Mesenchymal stem cell (in vitro differentiated cells and primary cell): ENCODE results near the gene CORO2B.
A peak's percentile ranks its signal among the peaks of the same experiment; 100 is the strongest.

Experiments used
- DNase-seq: peaks from one replicate; pipeline ENCODE4 v3.0.0-alpha.2; 2013
- H2AFZ ChIP-seq: one replicate; pipeline ENCODE4 v1.6.1; 2013; ENCODE audit warnings: low read depth, mild to moderate bottlenecking, control low read depth, inconsistent platforms, low read length, moderate library complexity
- H2AK5ac ChIP-seq: 2 replicates; pipeline ENCODE4 v1.6.1; 2013; ENCODE audit warnings: low read length, moderate library complexity, mild to moderate bottlenecking, inconsistent platforms; ENCODE audit not compliant: severe bottlenecking
- H2BK120ac ChIP-seq: one replicate; pipeline ENCODE4 v1.6.1; 2013; ENCODE audit warnings: low read depth, mild to moderate bottlenecking, inconsistent platforms, low read length, moderate library complexity
- H2BK12ac ChIP-seq, 2 experiments: one replicate each; pipeline ENCODE4 v1.6.1; 2013; ENCODE audit warnings: inconsistent platforms in 2 of 2, low read length in 2 of 2, mild to moderate bottlenecking in 2 of 2, moderate library complexity in 2 of 2, control low read depth in 1 of 2
- H2BK15ac ChIP-seq: one replicate; pipeline ENCODE4 v1.6.1; 2013; ENCODE audit warnings: mild to moderate bottlenecking, low read depth, inconsistent platforms; ENCODE audit not compliant: poor library complexity, severe bottlenecking
- H2BK5ac ChIP-seq: 2 replicates; pipeline ENCODE4 v1.6.1; 2013; ENCODE audit warnings: low read depth, mild to moderate bottlenecking, low read length, control low read depth, inconsistent platforms; ENCODE audit not compliant: poor library complexity, severe bottlenecking
- H3K14ac ChIP-seq, 2 experiments: one replicate each; pipeline ENCODE4 v1.6.1; 2013; ENCODE audit warnings: inconsistent platforms in 2 of 2, low read length in 2 of 2, control low read depth in 1 of 2, mild to moderate bottlenecking in 1 of 2, moderate library complexity in 1 of 2
- H3K18ac ChIP-seq, 2 experiments: one replicate each; pipeline ENCODE4 v1.6.1; 2013; ENCODE audit warnings: inconsistent platforms in 2 of 2, low read length in 2 of 2, control low read depth in 1 of 2, low read depth in 1 of 2, mild to moderate bottlenecking in 1 of 2
- H3K23ac ChIP-seq, 2 experiments: one replicate each; pipeline ENCODE4 v1.6.1; 2013; ENCODE audit warnings: inconsistent platforms in 2 of 2, low read length in 2 of 2, mild to moderate bottlenecking in 2 of 2, moderate library complexity in 2 of 2, control low read depth in 1 of 2
- H3K27ac ChIP-seq: 2 replicates; pipeline ENCODE4 v1.5.1; 2013; ENCODE audit warnings: mild to moderate bottlenecking, moderate library complexity, low read length, control low read depth, inconsistent platforms; ENCODE audit not compliant: poor library complexity, severe bottlenecking
- H3K27me3 ChIP-seq, 2 experiments: 2 replicates each; pipeline versions ENCODE4 v1.6.1 to v1.7.0; 2013; ENCODE audit warnings: low read length in 2 of 2, mild to moderate bottlenecking in 2 of 2, moderate library complexity in 2 of 2, control low read depth in 1 of 2, inconsistent platforms in 1 of 2; ENCODE audit not compliant: control insufficient read depth in 1 of 2, insufficient read depth in 1 of 2
- H3K36me3 ChIP-seq, 2 experiments: 2 replicates each; pipeline versions ENCODE4 v1.6.1 to v1.7.0; 2013; ENCODE audit warnings: low read length in 2 of 2, control low read depth in 1 of 2, inconsistent platforms in 1 of 2, low read depth in 1 of 2, mild to moderate bottlenecking in 1 of 2; ENCODE audit not compliant: insufficient read depth in 2 of 2, control insufficient read depth in 1 of 2
- H3K4ac ChIP-seq, 2 experiments: one replicate each; pipeline ENCODE4 v1.6.1; 2013; ENCODE audit warnings: inconsistent platforms in 2 of 2, low read length in 2 of 2, mild to moderate bottlenecking in 2 of 2, moderate library complexity in 2 of 2, control low read depth in 1 of 2, low read depth in 1 of 2
- H3K4me1 ChIP-seq: 2 replicates; pipeline ENCODE4 v1.6.1; 2013; ENCODE audit warnings: low read depth, low read length, control low read depth; ENCODE audit not compliant: control insufficient read depth, insufficient read depth
- H3K4me2 ChIP-seq: 2 replicates; pipeline ENCODE4 v1.6.1; 2013; ENCODE audit warnings: low read length, mild to moderate bottlenecking, inconsistent platforms; ENCODE audit not compliant: poor library complexity, severe bottlenecking
- H3K4me3 ChIP-seq, 2 experiments: 2 replicates each; pipeline versions ENCODE4 v1.5.1 to v1.7.0; 2013; ENCODE audit warnings: low read length in 2 of 2, mild to moderate bottlenecking in 2 of 2, control low read depth in 1 of 2, low read depth in 1 of 2; ENCODE audit not compliant: insufficient read depth in 1 of 2
- H3K79me1 ChIP-seq: replicated peaks from 2 replicates; pipeline ENCODE4 v1.6.1; 2013; ENCODE audit warnings: mild to moderate bottlenecking, control low read depth, low read length, inconsistent platforms; ENCODE audit not compliant: poor library complexity, severe bottlenecking
- H3K9ac ChIP-seq: 2 replicates; pipeline ENCODE4 v1.7.0; 2013; ENCODE audit warnings: mild to moderate bottlenecking, low read length, moderate library complexity
- H3K9me3 ChIP-seq: 2 replicates; pipeline ENCODE4 v1.7.0; 2013; ENCODE audit warnings: mild to moderate bottlenecking, low read length; ENCODE audit not compliant: control insufficient read depth
- H4K8ac ChIP-seq: one replicate; pipeline ENCODE4 v1.6.1; 2013; ENCODE audit warnings: inconsistent platforms, mild to moderate bottlenecking, low read length, moderate library complexity
- H4K91ac ChIP-seq: one replicate; pipeline ENCODE4 v1.6.1; 2013; ENCODE audit warnings: mild to moderate bottlenecking, low read length, inconsistent platforms
- WGBS: methylation state at CpG from one replicate; pipeline ENCODE4 v1.1.7; 2013; ENCODE audit warnings: mixed read lengths; 5-methylcytosine and 5-hydroxymethylcytosine counted together

CORO2B gene

GRCh38 chr15:68542348-68542747, 36.4 kb upstream of the CORO2B start:
- peak overlapping the region; percentile 28 for H2AK5ac ChIP-seq
- no peak overlapping the region for H2BK5ac ChIP-seq
- peak overlapping the region; percentile 65 to 67 for H3K18ac ChIP-seq
- H3K9ac ChIP-seq = peak overlapping the region; percentile 65
- H2AFZ ChIP-seq = no peak overlapping the region
- peak overlapping the region; percentile 1 to 76 for H3K4ac ChIP-seq
- no peaks in the 10 kb centered on the region for H3K79me1 ChIP-seq
- no peak overlapping the region for H4K91ac ChIP-seq
- peaks cover 14% of the 10 kb centered on the region for H3K4me1 ChIP-seq
- H3K27ac ChIP-seq = peak overlapping the region; percentile 60
- no peak for DNase-seq
- no peaks in the 10 kb centered on the region for H3K36me3 ChIP-seq
- no peak overlapping the region for H4K8ac ChIP-seq
- H3K9me3 ChIP-seq = no peaks in the 10 kb centered on the region
- no peaks in the 10 kb centered on the region for H3K27me3 ChIP-seq
- peak overlapping the region; percentile 54 to 67 for H2BK12ac ChIP-seq
- no peak overlapping the region for H2BK15ac ChIP-seq
- no peak overlapping the region for H3K4me3 ChIP-seq
- H2BK120ac ChIP-seq = peak overlapping the region; percentile 1
- no peak overlapping the region for H3K4me2 ChIP-seq
- H3K23ac ChIP-seq = no peak overlapping the region
- peak overlapping the region in 1 of 2 experiments; percentile 5 for H3K14ac ChIP-seq
- WGBS = 88% methylated on average over 1 of the region's 1 CpG

- Histone ChIP-seq H3K9me3 (no peaks in the 10 kb centered on the region), H2AK5ac (peak overlapping the region; percentile 28), H3K4me3 (peak overlapping the region in 1 of 2 experiments; percentile 23), H3K27ac (peak overlapping the region; percentile 60), H3K14ac (peak overlapping the region in 1 of 2 experiments; percentile 5), H3K27me3 (no peaks in the 10 kb centered on the region), H2BK5ac (peak overlapping the region; percentile 21), H3K4ac (peak overlapping the region; percentile 1 to 76), H4K8ac (no peak overlapping the region), H2BK120ac (peak overlapping the region; percentile 1), H2AFZ (no peak overlapping the region), H3K18ac (peak overlapping the region; percentile 65 to 67), H3K36me3 (no peaks in the 10 kb centered on the region), H2BK12ac (peak overlapping the region; percentile 54 to 67), H3K4me1 (peaks cover 14% of the 10 kb centered on the region), H2BK15ac (peak overlapping the region; percentile 36), H3K9ac (peak overlapping the region; percentile 65), H3K4me2 (no peak overlapping the region), H4K91ac (peak overlapping the region; percentile 2), H3K79me1 (no peaks in the 10 kb centered on the region), H3K23ac (no peak overlapping the region)
- no peak for DNase-seq
- WGBS = 77% methylated on average over 4 of the region's 4 CpGs
Observed at GRCh38 chr15:68542771-68543164, 36.0 kb upstream of the CORO2B start.

- peak overlapping the region; percentile 65 for H3K9ac ChIP-seq
- peaks cover 14% of the 10 kb centered on the region for H3K4me1 ChIP-seq
- H2AK5ac ChIP-seq = peak overlapping the region; percentile 21
- WGBS = 82% methylated on average over 8 of the region's 8 CpGs
- peak overlapping the region; percentile 86 for H2BK15ac ChIP-seq
- no peak overlapping the region for H2AFZ ChIP-seq
- peak overlapping the region; percentile 76 to 82 for H3K4ac ChIP-seq
- no peak overlapping the region for H3K14ac ChIP-seq
- no peaks in the 10 kb centered on the region for H3K27me3 ChIP-seq
- peak overlapping the region; percentile 75 to 79 for H3K18ac ChIP-seq
- peak overlapping the region; percentile 89 for H2BK5ac ChIP-seq
- H4K91ac ChIP-seq = peak overlapping the region; percentile 92
- no peak overlapping the region for H3K23ac ChIP-seq
- no peaks in the 10 kb centered on the region for H3K9me3 ChIP-seq
- H4K8ac ChIP-seq = peak overlapping the region; percentile 88
- H3K4me3 ChIP-seq = peak overlapping the region in 1 of 2 experiments; percentile 23
- peak; percentile 91 for DNase-seq
- peak overlapping the region; percentile 65 for H2BK120ac ChIP-seq
- H3K27ac ChIP-seq = peak overlapping the region; percentile 68
- H3K36me3 ChIP-seq = no peaks in the 10 kb centered on the region
- H2BK12ac ChIP-seq = peak overlapping the region; percentile 85 to 91
- no peaks in the 10 kb centered on the region for H3K79me1 ChIP-seq
- H3K4me2 ChIP-seq = no peak overlapping the region
Observed at GRCh38 chr15:68543165-68544008, 35.4 kb upstream of the CORO2B start.

GRCh38 chr15:68546318-68546717, 32.5 kb upstream of the CORO2B start:
- DNase-seq = no peak
- no peak overlapping the region for H4K8ac ChIP-seq
- peaks cover 24% of the 10 kb centered on the region for H3K4me1 ChIP-seq
- no peak overlapping the region for H2BK12ac ChIP-seq
- H3K79me1 ChIP-seq = no peaks in the 10 kb centered on the region
- no peaks in the 10 kb centered on the region for H3K9me3 ChIP-seq
- H2BK120ac ChIP-seq = no peak overlapping the region
- peak overlapping the region in 1 of 2 experiments; percentile 28 for H3K18ac ChIP-seq
- H2BK5ac ChIP-seq = no peak overlapping the region
- H4K91ac ChIP-seq = no peak overlapping the region
- no peaks in the 10 kb centered on the region for H3K27me3 ChIP-seq
- no peak overlapping the region for H2BK15ac ChIP-seq
- H3K36me3 ChIP-seq = no peaks in the 10 kb centered on the region
- 100% methylated on average over 1 of the region's 2 CpGs for WGBS
- H2AK5ac ChIP-seq = peak overlapping the region; percentile 76
- H3K4me2 ChIP-seq = no peak overlapping the region
- no peak overlapping the region for H3K9ac ChIP-seq
- no peak overlapping the region for H3K4me3 ChIP-seq
- no peak overlapping the region for H3K14ac ChIP-seq
- H2AFZ ChIP-seq = no peak overlapping the region
- no peak overlapping the region for H3K23ac ChIP-seq
- no peak overlapping the region for H3K27ac ChIP-seq
- no peak overlapping the region for H3K4ac ChIP-seq
